Lung (tissue), 12 donors: ENCODE results near the gene EIF3K. TPM values are rescaled to one million over a fixed set of nuclear protein-coding genes. Genes with fewer than 3 reads are reported as not detected.

Source experiments
- ATAC-seq: fragments of 200-7000 bp; cut with Tn5 transposase; one replicate; pipeline ENCODE4 v1.9.1; 2020; ENCODE audit warnings: moderate number of reproducible peaks; ENCODE audit not compliant: insufficient read depth, low FRiP score
- DNase-seq, 3 donors: peaks; one replicate each; pipeline ENCODE4 v3.0.0-alpha.2; 2013 to 2017
- H3K27ac ChIP-seq, 2 donors: one replicate each; pipeline ENCODE4 v1.5.1; 2013; ENCODE audit warnings: mild to moderate bottlenecking in 2 of 2, moderate library complexity in 2 of 2, control low read depth in 1 of 2, inconsistent platforms in 1 of 2, low read depth in 1 of 2, low read length in 1 of 2
- H3K27me3 ChIP-seq, 3 donors: one replicate each; pipeline ENCODE4 v1.5.1; 2013; ENCODE audit warnings: low read length in 2 of 3; ENCODE audit not compliant: control insufficient read depth in 3 of 3, insufficient read depth in 3 of 3
- H3K36me3 ChIP-seq, 4 donors: one replicate each; pipeline ENCODE4 v1.5.1; 2013; ENCODE audit warnings: low read length in 4 of 4, mild to moderate bottlenecking in 1 of 4, moderate library complexity in 1 of 4; ENCODE audit not compliant: control insufficient read depth in 4 of 4, insufficient read depth in 4 of 4
- H3K4me1 ChIP-seq, 5 donors: one replicate each; pipeline ENCODE4 v1.5.1; 2013; ENCODE audit warnings: low read length in 5 of 5, mild to moderate bottlenecking in 2 of 5, moderate library complexity in 1 of 5; ENCODE audit not compliant: control insufficient read depth in 5 of 5, insufficient read depth in 5 of 5
- H3K4me3 ChIP-seq: one replicate; pipeline ENCODE4 v1.5.1; 2013; ENCODE audit warnings: mild to moderate bottlenecking, control low read depth, moderate library complexity
- H3K9ac ChIP-seq, 2 donors: one replicate each; pipeline ENCODE4 v1.5.1; 2013; ENCODE audit warnings: low read length in 2 of 2, control low read depth in 1 of 2; ENCODE audit not compliant: insufficient read depth in 1 of 2
- H3K9me3 ChIP-seq, 4 donors: one replicate each; pipeline ENCODE4 v1.5.1; 2013; ENCODE audit warnings: low read length in 3 of 4, mild to moderate bottlenecking in 1 of 4, moderate library complexity in 1 of 4; ENCODE audit not compliant: control insufficient read depth in 4 of 4, insufficient read depth in 3 of 4
- CTCF ChIP-seq: IDR thresholded peaks from 2 replicates; pipeline ENCODE4 v1.5.1; 2012; ENCODE audit warnings: mild to moderate bottlenecking; ENCODE audit errors: control extremely low read depth, extremely low read depth
- WGBS, 2 donors: extraction: QIAGEN DNeasy Blood & Tissue Kit; methylation state at CpG; one replicate each; pipeline ENCODE4 v1.1.7; 2013; 5-methylcytosine and 5-hydroxymethylcytosine counted together
- polyA plus RNA-seq, 2 donors: library from polyadenylated mRNA; stranded (reverse); fragments of 200-250 nt; gene quantifications; one replicate each; pipeline ENCODE4 v1.2.1, GENCODE V29; 2013
- total RNA-seq, 2 donors: library from RNA; depleted of rRNA in 1 of 2; stranded (reverse); fragments of >200 nt in 1 of 2; gene quantifications; one replicate each; pipeline ENCODE4 v1.2.1, GENCODE V29; 2014 to 2021
- donor health status: control.
- donor health status: control.
- donor health status: Bipolar disorder and iron deficiency.
- donor health status: healthy.
- donor health status: DM: yes; HTN: yes; CAD: no.

EIF3K gene
- total and polyA plus RNA-seq, 4 donors = 142 to 344 (median 255) TPM

GRCh38 chr19:38665950-38666662 is 47.1 kb downstream of the EIF3K start:
- Histone ChIP-seq H3K27me3 (no peaks in the 10 kb centered on the region), H3K9me3 (no peaks in the 10 kb centered on the region), H3K4me3 (no peak overlapping the region), H3K4me1 (peaks cover 41 to 69% (median 64%) of the 10 kb centered on the region in 5 donors), H3K9ac (no peak overlapping the region), H3K36me3 (peaks cover 0 to 5% (median 3%) of the 10 kb centered on the region in 4 donors), H3K27ac (peak overlapping the region; percentile 94 to 95)
- TF ChIP-seq CTCF = no peak
- WGBS, 2 donors = 36 to 47% methylated on average over 17 to 19 of the region's 19 CpGs
- ATAC-seq (peak; percentile 35), DNase-seq (peak; percentile 83 to 85 (median 84))

- H3K4me3 ChIP-seq = no peak overlapping the region
- peak overlapping the region; percentile 94 to 95 for H3K27ac ChIP-seq
- peaks cover 0 to 5% (median 3%) of the 10 kb centered on the region in 4 donors for H3K36me3 ChIP-seq
- H3K9ac ChIP-seq = peak overlapping the region in 1 of 2 donors; percentile 2
- H3K9me3 ChIP-seq = no peaks in the 10 kb centered on the region
- peak; percentile 86 to 90 (median 88) for DNase-seq
- ATAC-seq = no peak
- H3K4me1 ChIP-seq = peaks cover 41 to 76% (median 62%) of the 10 kb centered on the region in 5 donors
- no peak for TF ChIP-seq CTCF
- WGBS, 2 donors = 32 to 41% methylated on average over 10 of the region's 10 CpGs
- no peaks in the 10 kb centered on the region for H3K27me3 ChIP-seq
Observed at GRCh38 chr19:38666663-38667511, 47.9 kb downstream of the EIF3K start.

GRCh38 chr19:38667661-38668171 is 48.7 kb downstream of the EIF3K start:
- ATAC-seq (no peak), DNase-seq (peak in 2 of 3 donors; percentile 48 to 62)
- WGBS, 2 donors = 12 to 33% methylated on average over 8 of the region's 8 CpGs
- Histone ChIP-seq H3K27ac (peak overlapping the region; percentile 88 to 95), H3K4me3 (no peak overlapping the region), H3K9me3 (no peaks in the 10 kb centered on the region), H3K9ac (peak overlapping the region in 1 of 2 donors; percentile 39), H3K27me3 (no peaks in the 10 kb centered on the region), H3K4me1 (peaks cover 35 to 70% (median 54%) of the 10 kb centered on the region in 5 donors), H3K36me3 (peaks cover 0 to 5% (median 3%) of the 10 kb centered on the region in 4 donors)
- no peak for TF ChIP-seq CTCF
